ENCODE measurements around the gene PRMT7.
"Not testable (repeated sequence)": the region's sequence is repeated elsewhere in the genome, so short reads cannot be mapped to it uniquely, and the experiment has no call there.

PRMT7 gene

GRCh38 chr16:68283801-68284598 is 26.8 kb upstream of the PRMT7 start:
- DNase-seq (ENCODE audit: low read depth, low spot score): no peak

- no peak for DNase-seq (ENCODE audit: low read depth, low spot score)
Observed at GRCh38 chr16:68284847-68285246, 26.0 kb upstream of the PRMT7 start.

GRCh38 chr16:68285683-68286082 is 25.1 kb upstream of the PRMT7 start:
- DNase-seq (ENCODE audit: low read depth, low spot score): no peak

- no peak for DNase-seq (ENCODE audit: low read depth, low spot score)
Observed at GRCh38 chr16:68286153-68287074, 24.4 kb upstream of the PRMT7 start.

- no peak for DNase-seq (ENCODE audit: low read depth, low spot score)
Observed at GRCh38 chr16:68287276-68288251, 23.3 kb upstream of the PRMT7 start.

GRCh38 chr16:68288252-68288650 is 22.6 kb upstream of the PRMT7 start:
- no peak for DNase-seq (ENCODE audit: low read depth, low spot score)

GRCh38 chr16:68288796-68289195 is 22.0 kb upstream of the PRMT7 start:
- DNase-seq (ENCODE audit: low read depth, low spot score): not testable (repeated sequence)

GRCh38 chr16:68289202-68289601 is 21.6 kb upstream of the PRMT7 start:
- no peak for DNase-seq (ENCODE audit: low read depth, low spot score)

GRCh38 chr16:68289621-68290329 is 21.0 kb upstream of the PRMT7 start:
- no peak for DNase-seq (ENCODE audit: low read depth, low spot score)

GRCh38 chr16:68290450-68290849 is 20.4 kb upstream of the PRMT7 start:
- DNase-seq (ENCODE audit: low read depth, low spot score): no peak

- no peak for DNase-seq (ENCODE audit: low read depth, low spot score)
Observed at GRCh38 chr16:68291227-68291626, 19.6 kb upstream of the PRMT7 start.

- no peak for DNase-seq (ENCODE audit: low read depth, low spot score)
Observed at GRCh38 chr16:68292425-68292824, 18.4 kb upstream of the PRMT7 start.

GRCh38 chr16:68296291-68296690 is 14.5 kb upstream of the PRMT7 start:
- no peak for DNase-seq (ENCODE audit: low read depth, low spot score)

GRCh38 chr16:68296693-68297092 is 14.1 kb upstream of the PRMT7 start:
- no peak for DNase-seq (ENCODE audit: low read depth, low spot score)

GRCh38 chr16:68297908-68298307 is 12.9 kb upstream of the PRMT7 start:
- DNase-seq (ENCODE audit: low read depth, low spot score): no peak

- DNase-seq (ENCODE audit: low read depth, low spot score): no peak
Observed at GRCh38 chr16:68298312-68298711, 12.5 kb upstream of the PRMT7 start.

GRCh38 chr16:68298907-68299561 is 11.8 kb upstream of the PRMT7 start:
- no peak for DNase-seq (ENCODE audit: low read depth, low spot score)

- DNase-seq (ENCODE audit: low read depth, low spot score): no peak
Observed at GRCh38 chr16:68299571-68300453, 11.0 kb upstream of the PRMT7 start.

- DNase-seq (ENCODE audit: low read depth, low spot score): no peak
Observed at GRCh38 chr16:68300734-68301459, 9.9 kb upstream of the PRMT7 start.

Measured in activated CD4-positive, CD25-positive, alpha-beta regulatory T cell treated with anti-CD3 and anti-CD28 coated beads, Interleukin-2, amount 50 U/mL, for 16 hours (primary cell).